Measurements from ENCODE around the gene TRPV6. TPM values are rescaled to one million over a fixed set of nuclear protein-coding genes. Genes with fewer than 3 reads are reported as not detected.

TRPV6 gene
- polyA plus RNA-seq, 1 donor (not counting 4 experiments of a cell fraction or from before 2014, with no cell fraction given) = 1.5 TPM

DNA sequence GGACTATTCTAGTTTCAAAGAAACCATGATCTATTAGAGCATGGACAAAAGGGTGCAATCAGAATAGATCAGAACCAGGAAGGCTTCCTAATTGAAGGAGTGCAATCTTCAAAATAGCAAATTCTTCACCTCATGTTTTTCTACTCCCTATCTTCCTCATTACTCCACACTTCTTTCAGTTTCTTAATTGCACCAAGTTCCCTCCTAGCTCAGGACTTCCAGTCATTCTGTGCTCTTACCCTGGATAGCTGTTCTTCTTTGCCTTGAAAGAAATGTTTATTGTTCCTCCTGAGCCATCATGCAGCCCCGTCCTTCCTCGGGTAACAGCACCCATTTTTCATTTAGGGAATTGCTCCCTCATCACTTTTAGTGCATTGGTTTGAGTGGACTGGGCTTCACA lies 24.9 kb upstream of the TRPV6 start:
- H3K9me1 ChIP-seq (ENCODE audit: control insufficient read depth, extremely low read depth, insufficient read depth, low read length) = no peaks in the 10 kb centered on the region
- DNase-seq (ENCODE audit: low read depth, low spot score) = no peak
- H3K4me1 ChIP-seq (ENCODE audit: control insufficient read depth, extremely low read depth, insufficient read depth, low read length) = no peaks in the 10 kb centered on the region
- no peaks in the 10 kb centered on the region for H3K27me3 ChIP-seq (ENCODE audit: control insufficient read depth, extremely low read depth, insufficient read depth, low read length)
- no peaks in the 10 kb centered on the region for H3K9me3 ChIP-seq (ENCODE audit: control insufficient read depth, low read depth, low read length)
- FAIRE-seq = no peak
- no peak overlapping the region for H3K4me2 ChIP-seq (ENCODE audit: control insufficient read depth, extremely low read depth, insufficient read depth, low read depth, low read length)
- H3K27ac ChIP-seq (ENCODE audit: control insufficient read depth, insufficient read depth, low read length) = no peak overlapping the region
- TF ChIP-seq, protein P1, sequence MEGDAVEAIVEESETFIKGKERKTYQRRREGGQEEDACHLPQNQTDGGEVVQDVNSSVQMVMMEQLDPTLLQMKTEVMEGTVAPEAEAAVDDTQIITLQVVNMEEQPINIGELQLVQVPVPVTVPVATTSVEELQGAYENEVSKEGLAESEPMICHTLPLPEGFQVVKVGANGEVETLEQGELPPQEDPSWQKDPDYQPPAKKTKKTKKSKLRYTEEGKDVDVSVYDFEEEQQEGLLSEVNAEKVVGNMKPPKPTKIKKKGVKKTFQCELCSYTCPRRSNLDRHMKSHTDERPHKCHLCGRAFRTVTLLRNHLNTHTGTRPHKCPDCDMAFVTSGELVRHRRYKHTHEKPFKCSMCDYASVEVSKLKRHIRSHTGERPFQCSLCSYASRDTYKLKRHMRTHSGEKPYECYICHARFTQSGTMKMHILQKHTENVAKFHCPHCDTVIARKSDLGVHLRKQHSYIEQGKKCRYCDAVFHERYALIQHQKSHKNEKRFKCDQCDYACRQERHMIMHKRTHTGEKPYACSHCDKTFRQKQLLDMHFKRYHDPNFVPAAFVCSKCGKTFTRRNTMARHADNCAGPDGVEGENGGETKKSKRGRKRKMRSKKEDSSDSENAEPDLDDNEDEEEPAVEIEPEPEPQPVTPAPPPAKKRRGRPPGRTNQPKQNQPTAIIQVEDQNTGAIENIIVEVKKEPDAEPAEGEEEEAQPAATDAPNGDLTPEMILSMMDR (optimal IDR thresholded peaks at IDR 0.05 in 1 of 3, IDR thresholded peaks at IDR 0.05 in 1 of 3, conservative IDR thresholded peaks at IDR 0.05 in 1 of 3; ENCODE audit: extremely low read depth in 1 of 3, insufficient read depth in 2 of 3, low read length in 3 of 3) = no peak
- TF ChIP-seq EZH2 (IDR thresholded peaks at IDR 0.05; ENCODE audit: low read length) = no peak
- dilution Hi-C loops (cut with MboI; ENCODE audit: extremely low pct_ligation_motif_present, low sequenced_read_pairs) = no loop called here
- no peaks in the 10 kb centered on the region for H3K36me3 ChIP-seq (ENCODE audit: control insufficient read depth in 2 of 2, extremely low read depth in 1 of 2, insufficient read depth in 2 of 2, low read length in 2 of 2)
- no peaks in the 10 kb centered on the region for H4K20me1 ChIP-seq (ENCODE audit: control insufficient read depth, extremely low read depth, insufficient read depth, low read length)
- H3K79me2 ChIP-seq (ENCODE audit: control insufficient read depth, insufficient read depth, low read length) = no peaks in the 10 kb centered on the region
- no peak overlapping the region for H3K9ac ChIP-seq (ENCODE audit: control insufficient read depth, extremely low read depth, insufficient read depth, low read length)
- no peak overlapping the region for H2AFZ ChIP-seq (ENCODE audit: control insufficient read depth, low read length)
- H3K4me3 ChIP-seq (ENCODE audit: control insufficient read depth in 2 of 3, extremely low read depth in 1 of 3, insufficient read depth in 2 of 3, low read depth in 1 of 3, low read length in 3 of 3) = no peak overlapping the region

DNA sequence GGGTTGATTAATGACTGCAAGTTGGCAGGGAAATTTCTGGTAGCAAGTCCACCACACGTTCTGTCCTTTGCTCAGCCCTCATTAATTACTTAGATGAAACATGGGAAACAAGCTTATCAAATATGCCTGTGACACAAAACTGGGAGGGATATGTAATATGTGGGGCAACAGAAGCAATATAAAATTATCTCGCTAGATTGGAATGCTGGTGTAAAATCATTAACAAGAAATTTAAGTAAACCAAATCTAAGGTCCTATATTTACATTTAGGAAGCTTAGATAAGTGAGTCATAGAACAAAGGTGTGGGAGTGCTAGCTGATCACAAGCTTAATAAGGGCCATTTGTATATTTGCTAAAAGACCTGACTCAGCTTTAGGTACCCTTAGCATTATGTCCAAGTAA lies 24.5 kb upstream of the TRPV6 start:
- dilution Hi-C loops (cut with MboI; ENCODE audit: extremely low pct_ligation_motif_present, low sequenced_read_pairs) = no loop called here
- Histone ChIP-seq H3K9me3 (ENCODE audit: control insufficient read depth, low read depth, low read length) (no peaks in the 10 kb centered on the region), H4K20me1 (ENCODE audit: control insufficient read depth, extremely low read depth, insufficient read depth, low read length) (no peaks in the 10 kb centered on the region), H3K27me3 (ENCODE audit: control insufficient read depth, extremely low read depth, insufficient read depth, low read length) (no peaks in the 10 kb centered on the region), H3K9me1 (ENCODE audit: control insufficient read depth, extremely low read depth, insufficient read depth, low read length) (no peaks in the 10 kb centered on the region), H3K4me2 (ENCODE audit: control insufficient read depth, extremely low read depth, insufficient read depth, low read depth, low read length) (no peak overlapping the region), H3K36me3 (ENCODE audit: control insufficient read depth in 2 of 2, extremely low read depth in 1 of 2, insufficient read depth in 2 of 2, low read length in 2 of 2) (no peaks in the 10 kb centered on the region), H2AFZ (ENCODE audit: control insufficient read depth, low read length) (no peak overlapping the region), H3K27ac (ENCODE audit: control insufficient read depth, insufficient read depth, low read length) (no peak overlapping the region), H3K9ac (ENCODE audit: control insufficient read depth, extremely low read depth, insufficient read depth, low read length) (no peak overlapping the region), H3K4me3 (ENCODE audit: control insufficient read depth in 2 of 3, extremely low read depth in 1 of 3, insufficient read depth in 2 of 3, low read depth in 1 of 3, low read length in 3 of 3) (no peak overlapping the region), H3K79me2 (ENCODE audit: control insufficient read depth, insufficient read depth, low read length) (no peaks in the 10 kb centered on the region), H3K4me1 (ENCODE audit: control insufficient read depth, extremely low read depth, insufficient read depth, low read length) (no peaks in the 10 kb centered on the region)
- no peak for DNase-seq (ENCODE audit: low read depth, low spot score)
- no peak for FAIRE-seq
- TF ChIP-seq, protein P1 (optimal IDR thresholded peaks at IDR 0.05 in 1 of 3, IDR thresholded peaks at IDR 0.05 in 1 of 3, conservative IDR thresholded peaks at IDR 0.05 in 1 of 3; ENCODE audit: extremely low read depth in 1 of 3, insufficient read depth in 2 of 3, low read length in 3 of 3) = no peak
- TF ChIP-seq EZH2 (IDR thresholded peaks at IDR 0.05; ENCODE audit: low read length) = no peak
